Skeletal muscle satellite cell (primary cell): Measurements from ENCODE around the gene NCAPD3.
"Not testable (repeated sequence)": the region's sequence is repeated elsewhere in the genome, so short reads cannot be mapped to it uniquely, and the experiment has no call there.

ENCODE experiments used
- H3K27me3 ChIP-seq: 2 replicates; pipeline ENCODE4 v1.7.0; 2013; ENCODE audit warnings: low read length; ENCODE audit not compliant: control insufficient read depth, insufficient read depth
- H3K36me3 ChIP-seq: 2 replicates; pipeline ENCODE4 v1.7.0; 2013; ENCODE audit warnings: mild to moderate bottlenecking, control low read depth, low read length; ENCODE audit not compliant: insufficient read depth
- H3K4me1 ChIP-seq: 2 replicates; pipeline ENCODE4 v1.7.0; 2013; ENCODE audit warnings: low read length; ENCODE audit not compliant: control insufficient read depth, insufficient read depth
- H3K4me2 ChIP-seq: 2 replicates; pipeline ENCODE4 v1.7.0; 2013; ENCODE audit warnings: mild to moderate bottlenecking, low read length
- H3K4me3 ChIP-seq: 2 replicates; pipeline ENCODE4 v1.7.0; 2013; ENCODE audit warnings: low read length
- H3K9ac ChIP-seq: 2 replicates; pipeline ENCODE4 v1.7.0; 2013; ENCODE audit warnings: mild to moderate bottlenecking, low read depth, low read length, moderate library complexity
- H3K9me3 ChIP-seq: replicated peaks from 2 replicates; pipeline ENCODE4 v1.7.0; 2013; ENCODE audit warnings: mild to moderate bottlenecking, control low read depth, low read length

Gene NCAPD3

DNA sequence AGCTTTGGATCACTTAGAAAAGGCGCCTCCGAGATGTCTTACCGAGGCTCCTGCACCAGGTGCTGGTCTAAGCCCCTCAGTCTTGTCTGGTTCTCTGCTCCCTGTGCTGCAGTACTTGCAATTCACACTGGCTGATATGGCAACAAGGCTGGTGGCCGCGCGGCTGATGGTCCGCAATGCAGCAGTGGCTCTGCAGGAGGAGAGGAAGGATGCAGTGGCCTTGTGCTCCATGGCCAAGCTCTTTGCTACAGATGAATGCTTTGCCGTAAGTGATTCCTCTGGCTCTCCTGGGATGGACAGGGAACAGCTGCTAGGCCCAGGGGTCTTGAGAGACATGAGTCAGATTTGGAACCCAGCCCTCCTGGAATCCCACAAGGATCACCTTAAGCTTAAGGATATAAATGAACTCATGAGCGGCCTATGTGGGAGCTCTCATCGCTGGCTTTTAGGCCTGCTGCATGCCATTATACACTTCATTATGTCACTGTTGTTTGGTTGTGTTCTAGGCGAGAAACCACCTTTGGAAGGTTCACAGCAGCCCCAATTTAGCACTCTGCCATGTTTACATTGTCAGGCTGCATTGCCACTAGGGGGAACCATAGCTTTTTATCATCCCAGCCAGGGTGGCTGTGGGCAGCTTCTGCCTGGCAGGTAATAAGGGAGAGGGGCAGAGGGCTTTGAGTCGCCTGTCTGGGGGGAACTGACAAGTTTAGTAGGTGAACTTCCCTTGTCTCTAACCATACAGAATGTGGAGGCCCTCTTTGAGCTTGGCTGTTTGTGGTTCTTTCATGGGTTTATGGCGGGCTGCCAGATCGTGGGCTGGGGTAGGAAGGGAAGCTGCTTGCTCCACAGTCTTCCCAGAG, 38.1 kb upstream of the NCAPD3 start:
- H3K4me2 ChIP-seq, result no peak overlapping the region
- H3K27me3 ChIP-seq, result no peaks in the 10 kb centered on the region
- no peaks in the 10 kb centered on the region for H3K9me3 ChIP-seq
- H3K36me3 ChIP-seq, result peaks cover 48% of the 10 kb centered on the region
- H3K9ac ChIP-seq, result no peak overlapping the region
- H3K4me1 ChIP-seq, result peaks cover 7% of the 10 kb centered on the region
- no peak overlapping the region for H3K4me3 ChIP-seq

- Histone ChIP-seq H3K27me3 (no peaks in the 10 kb centered on the region), H3K9me3 (no peaks in the 10 kb centered on the region), H3K4me2 (no peak overlapping the region), H3K4me3 (no peak overlapping the region), H3K36me3 (peaks cover 48% of the 10 kb centered on the region), H3K9ac (no peak overlapping the region), H3K4me1 (no peaks in the 10 kb centered on the region)
These were observed 37.2 kb upstream of the NCAPD3 start for GRCh38 chr11:134260983-134261382.

- Histone ChIP-seq H3K27me3 (no peaks in the 10 kb centered on the region), H3K36me3 (peaks cover 48% of the 10 kb centered on the region), H3K4me1 (no peaks in the 10 kb centered on the region)
These were observed 36.7 kb upstream of the NCAPD3 start for GRCh38 chr11:134260503-134260902.

DNA sequence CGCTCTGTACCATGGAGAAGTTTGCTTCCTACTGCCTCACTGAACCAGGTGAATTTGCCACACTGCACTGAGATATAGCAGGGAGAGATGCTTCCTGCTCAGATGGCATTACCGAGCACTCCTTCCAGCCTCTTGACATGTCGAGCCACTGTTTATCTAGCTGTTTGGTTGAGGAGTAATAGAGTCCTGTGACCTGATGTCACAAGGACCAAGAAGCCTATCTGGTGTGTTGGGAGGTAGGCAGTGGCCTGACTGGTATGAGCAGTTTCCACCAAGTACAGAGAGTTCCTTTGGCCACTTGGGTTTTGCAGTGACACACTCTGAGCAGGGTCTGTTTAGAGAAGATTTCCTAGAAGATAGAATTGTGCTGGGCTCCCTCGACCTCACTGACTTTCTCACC, 34.8 kb upstream of the NCAPD3 start:
- peaks cover 46% of the 10 kb centered on the region for H3K36me3 ChIP-seq
- H3K4me2 ChIP-seq, result no peak overlapping the region
- H3K9me3 ChIP-seq, result no peaks in the 10 kb centered on the region
- H3K4me3 ChIP-seq, result no peak overlapping the region
- peaks cover 9% of the 10 kb centered on the region for H3K4me1 ChIP-seq
- no peak overlapping the region for H3K9ac ChIP-seq
- H3K27me3 ChIP-seq, result no peaks in the 10 kb centered on the region

More at GRCh38 chr11:134260503-134260902, 36.7 kb upstream of the NCAPD3 start:
- no peak overlapping the region for H3K4me3 ChIP-seq
- no peak overlapping the region for H3K4me2 ChIP-seq
- no peak overlapping the region for H3K9ac ChIP-seq
- H3K9me3 ChIP-seq, result no peaks in the 10 kb centered on the region

GRCh38 chr11:134257101-134257500, 33.3 kb upstream of the NCAPD3 start:
- Histone ChIP-seq H3K36me3 (peaks cover 32% of the 10 kb centered on the region), H3K4me1 (peaks cover 12% of the 10 kb centered on the region), H3K9me3 (no peaks in the 10 kb centered on the region)

GRCh38 chr11:134255184-134255561, 31.4 kb upstream of the NCAPD3 start:
- not testable (repeated sequence) for H3K4me3 ChIP-seq, H3K27me3 ChIP-seq, H3K4me2 ChIP-seq, H3K9me3 ChIP-seq, H3K9ac ChIP-seq
- Histone ChIP-seq H3K4me1 (peaks cover 18% of the 10 kb centered on the region), H3K36me3 (peaks cover 24% of the 10 kb centered on the region)

More at GRCh38 chr11:134257101-134257500, 33.3 kb upstream of the NCAPD3 start:
- H3K9ac ChIP-seq, result no peak overlapping the region
- H3K27me3 ChIP-seq, result no peaks in the 10 kb centered on the region
- H3K4me3 ChIP-seq, result no peak overlapping the region
- H3K4me2 ChIP-seq, result no peak overlapping the region

DNA sequence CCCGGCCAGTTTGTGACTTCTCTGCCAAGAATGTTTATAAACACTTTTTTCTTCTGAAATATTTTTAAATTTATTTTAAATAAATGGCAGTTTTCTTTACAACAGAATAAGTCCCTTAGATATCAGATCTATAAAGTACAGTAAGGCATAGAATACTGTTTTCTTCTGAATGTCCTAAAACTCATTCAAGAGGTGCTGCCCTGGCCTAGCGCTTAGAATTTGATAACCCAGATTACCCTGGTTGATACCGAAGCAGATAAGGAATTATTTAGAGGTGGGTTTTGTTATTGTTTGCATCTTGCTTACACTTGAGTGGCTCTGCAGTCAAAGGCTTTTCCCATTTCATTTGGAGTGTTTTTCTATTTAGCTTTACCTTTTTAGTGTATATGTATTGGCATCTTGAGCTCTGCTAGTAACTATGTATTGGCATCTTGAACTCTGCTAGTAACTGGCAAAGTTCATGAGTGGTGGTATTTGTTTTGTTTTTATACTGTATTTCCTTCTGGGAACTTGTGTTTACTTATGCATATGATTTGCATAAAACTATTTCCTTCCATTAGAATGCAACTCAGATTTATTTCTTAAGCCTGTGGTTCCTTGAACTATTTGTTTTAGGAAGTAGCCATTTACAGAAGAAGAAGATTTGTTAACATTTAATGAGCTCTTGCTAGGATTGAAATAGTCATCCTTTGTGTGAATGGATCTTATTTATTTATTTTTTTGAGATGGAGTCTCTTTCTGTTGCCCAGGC, 30.8 kb upstream of the NCAPD3 start:
- peak overlapping the region; percentile 71 for H3K4me3 ChIP-seq
- peak overlapping the region; percentile 82 for H3K4me2 ChIP-seq
- no peaks in the 10 kb centered on the region for H3K27me3 ChIP-seq
- H3K9ac ChIP-seq, result peak overlapping the region; percentile 68
- H3K9me3 ChIP-seq, result no peaks in the 10 kb centered on the region
- peaks cover 18% of the 10 kb centered on the region for H3K4me1 ChIP-seq
- H3K36me3 ChIP-seq, result peaks cover 24% of the 10 kb centered on the region

GRCh38 chr11:134253188-134253993, 29.6 kb upstream of the NCAPD3 start, which contains the start of the genes ACAD8 and THYN1:
Gene ACAD8 (plus strand): TSS chr11:134253568. CDS start chr11:134253601, 33 bp downstream.
Gene THYN1 (minus strand): TSS chr11:134253352. CDS start chr11:134252882, 470 bp downstream.
- no peaks in the 10 kb centered on the region for H3K9me3 ChIP-seq
- H3K9ac ChIP-seq, result peak within 1 kb of the TSS; percentile 68
- H3K36me3 ChIP-seq, result peaks cover 19% of the 10 kb centered on the region
- peaks cover 18% of the 10 kb centered on the region for H3K4me1 ChIP-seq
- H3K27me3 ChIP-seq, result no peaks in the 10 kb centered on the region
- H3K4me2 ChIP-seq, result peak within 1 kb of the TSS; percentile 82
- peak within 1 kb of the TSS; percentile 71 for H3K4me3 ChIP-seq

- H3K36me3 ChIP-seq, result peaks cover 26% of the 10 kb centered on the region
- peak overlapping the region; percentile 82 for H3K4me2 ChIP-seq
- peaks cover 18% of the 10 kb centered on the region for H3K4me1 ChIP-seq
These were observed 28.8 kb upstream of the NCAPD3 start for GRCh38 chr11:134252346-134253187.

DNA sequence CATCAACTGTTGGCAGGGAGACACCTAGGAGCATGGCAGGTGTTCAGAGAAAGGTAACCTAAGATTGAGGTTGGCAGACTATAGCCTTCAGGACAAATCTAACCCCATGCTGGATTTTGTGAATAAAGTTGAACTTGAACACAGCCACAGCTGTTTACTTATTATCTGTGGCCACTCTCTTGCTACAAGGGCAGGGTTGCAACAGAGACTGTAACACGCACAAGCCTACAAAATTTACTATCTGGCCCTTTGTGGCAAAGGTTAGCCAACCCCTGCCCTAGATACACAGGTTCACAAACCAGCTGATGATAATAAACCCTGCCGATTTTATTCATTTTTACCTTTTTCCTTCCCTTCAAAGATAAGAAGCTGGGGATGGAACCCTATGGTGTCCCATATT, 26.9 kb upstream of the NCAPD3 start:
- Histone ChIP-seq H3K36me3 (peaks cover 43% of the 10 kb centered on the region), H3K4me1 (peaks cover 18% of the 10 kb centered on the region), H3K9ac (no peak overlapping the region), H3K4me2 (no peak overlapping the region), H3K9me3 (no peaks in the 10 kb centered on the region), H3K4me3 (no peak overlapping the region), H3K27me3 (no peaks in the 10 kb centered on the region)

More at GRCh38 chr11:134252346-134253187, 28.8 kb upstream of the NCAPD3 start:
- Histone ChIP-seq H3K27me3 (no peaks in the 10 kb centered on the region), H3K9me3 (no peaks in the 10 kb centered on the region), H3K9ac (peak overlapping the region; percentile 68), H3K4me3 (peak overlapping the region; percentile 71)
